Right lung (tissue), 5 donors: ENCODE measurements around the gene RUVBL1. TPM values are rescaled to one million over a fixed set of nuclear protein-coding genes. Genes with fewer than 3 reads are reported as not detected.

ENCODE experiments used
- DNase-seq, 2 donors: peaks; one replicate each; pipeline ENCODE4 v3.0.0-alpha.2; 2013
- polyA plus RNA-seq, 5 donors: library from polyadenylated mRNA; unstranded; fragments of 120-200 nt; gene quantifications; one replicate each; pipeline versions ENCODE4 v1.2.1 to v1.2.3, GENCODE V29; 2013; ENCODE audit warnings: inconsistent platforms in 1 of 5, low replicate concordance in 1 of 5; ENCODE audit not compliant: insufficient read length in 5 of 5, insufficient read depth in 1 of 5

The RUVBL1 gene
- polyA plus RNA-seq, 5 donors = 47.4 to 55.4 (median 52.2) TPM

DNA sequence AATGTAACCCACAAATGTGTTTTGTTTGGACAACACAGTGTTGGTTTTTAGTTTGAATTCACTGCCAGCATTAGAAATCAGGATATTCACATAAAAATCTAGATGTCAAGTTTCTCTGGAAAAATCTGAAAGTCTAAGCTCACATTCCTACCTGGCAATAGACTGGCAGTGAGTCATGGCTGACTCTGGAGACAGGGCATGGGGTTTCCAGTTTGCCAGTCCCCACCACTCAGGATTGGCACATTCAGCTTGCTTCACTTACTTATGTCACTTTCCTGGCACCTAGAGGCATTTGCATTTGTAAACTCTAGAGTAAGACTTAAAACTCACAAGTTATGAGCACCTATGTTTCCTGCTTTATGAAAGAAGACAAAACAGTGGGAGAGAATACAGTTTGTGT, 90.5 kb downstream of the RUVBL1 start:
- no peak for DNase-seq

Other genes with a start within 250 kb of the RUVBL1 start
- gene KBTBD12, start 208.6 kb downstream of the RUVBL1 start, polyA plus RNA-seq = 1 to 10 TPM; 1.2 to 2.1 (median 1.4) TPM
- 100 to 1,000 TPM; 146 to 187 (median 164) TPM for gene SEC61A1, start 71.4 kb downstream of the RUVBL1 start, polyA plus RNA-seq
- gene EEFSEC, start 29.7 kb upstream of the RUVBL1 start, polyA plus RNA-seq = 10 to 100 TPM; 17.5 to 28.6 (median 18.8) TPM